ENCODE data around the gene GMDS.

GMDS gene

GRCh38 chr6:1906609-1907008, 338.8 kb downstream of the GMDS start:
- no peak for ATAC-seq
- TF ChIP-seq ESRRG (CRISPR knock-in tag; IDR thresholded peaks at IDR 0.05) (no peak), ISL1 (CRISPR knock-in tag; IDR thresholded peaks at IDR 0.05) (no peak), ARNTL (CRISPR knock-in tag; IDR thresholded peaks at IDR 0.05; ENCODE audit: borderline replicate concordance, low read depth) (no peak), PATZ1 (CRISPR knock-in tag; IDR thresholded peaks at IDR 0.05; ENCODE audit: borderline replicate concordance) (no peak), CSRNP3 (CRISPR knock-in tag; IDR thresholded peaks at IDR 0.05) (no peak), ZC3H10 (CRISPR knock-in tag; IDR thresholded peaks at IDR 0.05) (no peak), RARB (CRISPR knock-in tag; IDR thresholded peaks at IDR 0.05) (no peak), CREB5 (CRISPR knock-in tag; IDR thresholded peaks at IDR 0.05; ENCODE audit: low read depth) (no peak), BACH2 (CRISPR knock-in tag; IDR thresholded peaks at IDR 0.05; ENCODE audit: borderline replicate concordance) (no peak), TSHZ2 (CRISPR knock-in tag; IDR thresholded peaks at IDR 0.05) (no peak), TOX (CRISPR knock-in tag; IDR thresholded peaks at IDR 0.05; ENCODE audit: borderline replicate concordance) (no peak), CSDC2 (CRISPR knock-in tag; IDR thresholded peaks at IDR 0.05) (no peak), POU6F1 (CRISPR knock-in tag; IDR thresholded peaks at IDR 0.05; ENCODE audit: borderline replicate concordance, low read depth) (no peak), ZFP3 (CRISPR knock-in tag; IDR thresholded peaks at IDR 0.05) (no peak), ZNF8 (CRISPR knock-in tag; IDR thresholded peaks at IDR 0.05) (no peak), GLIS3 (CRISPR knock-in tag; IDR thresholded peaks at IDR 0.05) (no peak), ZNF565 (CRISPR knock-in tag; conservative IDR thresholded peaks at IDR 0.05; ENCODE audit: low read depth) (no peak), OSR1 (CRISPR knock-in tag; IDR thresholded peaks at IDR 0.05) (no peak), ZFP30 (CRISPR knock-in tag; IDR thresholded peaks at IDR 0.05) (no peak), TCF4 (CRISPR knock-in tag; IDR thresholded peaks at IDR 0.05; ENCODE audit: borderline replicate concordance) (no peak)

GRCh38 chr6:1906014-1906413, 339.4 kb downstream of the GMDS start:
- TF ChIP-seq ZFP3 (CRISPR knock-in tag; IDR thresholded peaks at IDR 0.05) (no peak), ZC3H10 (CRISPR knock-in tag; IDR thresholded peaks at IDR 0.05) (no peak), ARNTL (CRISPR knock-in tag; IDR thresholded peaks at IDR 0.05; ENCODE audit: borderline replicate concordance, low read depth) (no peak), SNAI2 (CRISPR knock-in tag; IDR thresholded peaks at IDR 0.05) (no peak), ESRRG (CRISPR knock-in tag; IDR thresholded peaks at IDR 0.05) (no peak)
- no peak for ATAC-seq

- ATAC-seq = no peak
- no peak for TF ChIP-seq TCF4 (CRISPR knock-in tag; IDR thresholded peaks at IDR 0.05; ENCODE audit: borderline replicate concordance)
Observed at GRCh38 chr6:1904898-1905297, 340.5 kb downstream of the GMDS start.

GRCh38 chr6:1904466-1904799, 341.0 kb downstream of the GMDS start:
- peak; percentile 45 for ATAC-seq
- no peak for TF ChIP-seq ISL1 (CRISPR knock-in tag; IDR thresholded peaks at IDR 0.05)
- no peak for TF ChIP-seq POU6F1 (CRISPR knock-in tag; IDR thresholded peaks at IDR 0.05; ENCODE audit: borderline replicate concordance, low read depth)
- TF ChIP-seq ZC3H10 (CRISPR knock-in tag; IDR thresholded peaks at IDR 0.05) = no peak
- no peak for TF ChIP-seq CREB5 (CRISPR knock-in tag; IDR thresholded peaks at IDR 0.05; ENCODE audit: low read depth)
- no peak for TF ChIP-seq ZFP3 (CRISPR knock-in tag; IDR thresholded peaks at IDR 0.05)
- TF ChIP-seq PPARA (CRISPR knock-in tag; IDR thresholded peaks at IDR 0.05; ENCODE audit: borderline replicate concordance) = no peak
- TF ChIP-seq RARB (CRISPR knock-in tag; IDR thresholded peaks at IDR 0.05) = no peak
- TF ChIP-seq TCF4 (CRISPR knock-in tag; IDR thresholded peaks at IDR 0.05; ENCODE audit: borderline replicate concordance) = no peak
- no peak for TF ChIP-seq ZNF8 (CRISPR knock-in tag; IDR thresholded peaks at IDR 0.05)
- TF ChIP-seq SNAI2 (CRISPR knock-in tag; IDR thresholded peaks at IDR 0.05) = no peak
- TF ChIP-seq BACH2 (CRISPR knock-in tag; IDR thresholded peaks at IDR 0.05; ENCODE audit: borderline replicate concordance) = no peak
- TF ChIP-seq ZFP30 (CRISPR knock-in tag; IDR thresholded peaks at IDR 0.05) = no peak
- TF ChIP-seq ZNF70 (CRISPR knock-in tag; IDR thresholded peaks at IDR 0.05) = no peak
- no peak for TF ChIP-seq ARNTL (CRISPR knock-in tag; IDR thresholded peaks at IDR 0.05; ENCODE audit: borderline replicate concordance, low read depth)

Measured in SK-N-SH treated with all-trans-retinoic acid at 6 μM for 48 hours (cell line).